A549 (cell line): ENCODE results near the gene CBFA2T3. TPM values are rescaled to one million over a fixed set of nuclear protein-coding genes. Genes with fewer than 3 reads are reported as not detected.
A peak's percentile ranks its signal among the peaks of the same experiment; 100 is the strongest.

ENCODE experiments used
- ATAC-seq, 2 experiments: fragments of 200-7000 bp in 1 of 2; fragments of >200 bp in 1 of 2; cut with Nextera tagmentation in 1 of 2; cut with Tn5 transposase in 1 of 2; 3 replicates each; pipeline versions ENCODE4 v1.8.0 to v1.9.1; 2018 to 2020; ENCODE audit warnings: mild to moderate bottlenecking in 1 of 2, moderate library complexity in 1 of 2
- CTCF ChIA-PET: fragments of 300-600 bp; sonication (Branson Sonifier 250); formaldehyde crosslinking; extraction: SDS; loops from one replicate; lab custom pipeline; 2021; ENCODE audit warnings: antibody characterized with exemption, inconsistent platforms; lab: Yijun Ruan, JAX
- POLR2A ChIA-PET: fragments of 350-600 bp; formaldehyde crosslinking; extraction: SDS; loops from one replicate; lab custom pipeline; 2021; ENCODE audit warnings: antibody characterized with exemption, inconsistent platforms; lab: Yijun Ruan, JAX
- DNase-seq, 2 experiments: peaks; one replicate each; pipeline versions ENCODE4 v3.0.0 to v3.0.0-alpha.2; 2011 to 2016; ENCODE audit warnings: low read depth in 1 of 2, low spot score in 1 of 2
- FAIRE-seq: peaks from 2 replicates; lab custom pipeline; 2011; peaks lifted over from hg19 to GRCh38; lab: Jason Lieb, UNC
- H3K27ac ChIP-seq, 2 experiments: fragments of >200 bp; sonication (Bioruptor Twin); formaldehyde crosslinking; 3 replicates each; pipeline ENCODE4 v1.5.1; 2016 to 2017
- H3K4me1 ChIP-seq: fragments of >200 bp; sonication (Bioruptor Twin); formaldehyde crosslinking; 3 replicates; pipeline ENCODE4 v1.6.1; 2016
- H3K4me2 ChIP-seq: fragments of >200 bp; sonication (Bioruptor Twin); formaldehyde crosslinking; 3 replicates; pipeline ENCODE4 v1.6.1; 2016
- H3K4me3 ChIP-seq: fragments of >200 bp; sonication (Bioruptor Twin); formaldehyde crosslinking; 3 replicates; pipeline ENCODE4 v1.5.1; 2016
- H3K9me3 ChIP-seq: fragments of >200 bp; sonication (Bioruptor Twin); formaldehyde crosslinking; 3 replicates; pipeline ENCODE4 v1.6.1; 2016
- BHLHE40 ChIP-seq: IDR thresholded peaks from 2 replicates; pipeline ENCODE4 v1.6.1; 2012; ENCODE audit warnings: low read depth, low read length, inconsistent platforms
- CEBPB ChIP-seq, 2 experiments: fragments of >200 bp in 1 of 2; sonication (Bioruptor Twin) in 1 of 2; formaldehyde crosslinking in 1 of 2; IDR thresholded peaks; 2 replicates each; pipeline ENCODE4 v1.6.1; 2012 to 2016
- CHD2 ChIP-seq: fragments of 150-350 bp; IDR thresholded peaks from 2 replicates; pipeline ENCODE4 v1.6.1; 2014; ENCODE audit warnings: low read length; ENCODE audit not compliant: partially characterized antibody
- EHF ChIP-seq: fragments of 250-450 bp; sonication (Bioruptor Pico); IDR thresholded peaks from 2 replicates; pipeline ENCODE4 v1.5.0; 2020; ENCODE audit warnings: mild to moderate bottlenecking
- HES2 ChIP-seq: fragments of >200 bp; sonication (Bioruptor Twin); formaldehyde crosslinking; IDR thresholded peaks from 2 replicates; pipeline ENCODE4 v1.6.1; 2016
- HOXB13 ChIP-seq: fragments of 250-450 bp; sonication (Bioruptor Pico); IDR thresholded peaks from 2 replicates; pipeline ENCODE4 v1.5.0; 2020; ENCODE audit warnings: low read depth, mild to moderate bottlenecking, moderate library complexity
- KDM5A ChIP-seq: fragments of 200-600 bp; sonication (generic); IDR thresholded peaks from 2 replicates; pipeline ENCODE4 v1.6.1; 2016; ENCODE audit warnings: antibody characterized with exemption, mild to moderate bottlenecking
- MAX ChIP-seq: IDR thresholded peaks from 2 replicates; pipeline ENCODE4 v1.6.1; 2012
- MAZ ChIP-seq: fragments of 150-350 bp; IDR thresholded peaks from 2 replicates; pipeline ENCODE4 v1.6.1; 2014; ENCODE audit warnings: antibody characterized with exemption, low read depth, low read length, borderline replicate concordance
- NR3C1 ChIP-seq: fragments of >200 bp; sonication (Bioruptor Twin); formaldehyde crosslinking; IDR thresholded peaks from 3 replicates; pipeline ENCODE4 v1.6.1; 2017
- PHF8 ChIP-seq: fragments of 200-600 bp; sonication (generic); IDR thresholded peaks from 2 replicates; pipeline ENCODE4 v1.6.1; 2016; ENCODE audit warnings: low read depth, mild to moderate bottlenecking, antibody characterized with exemption, moderate library complexity, borderline replicate concordance
- POLR2AphosphoS2 ChIP-seq: conservative IDR thresholded peaks from 2 replicates; pipeline ENCODE4 v1.6.1; 2012; ENCODE audit warnings: low read length, improper control_type of control experiment, inconsistent platforms
- RARB ChIP-seq: fragments of 250-450 bp; sonication (Bioruptor Pico); IDR thresholded peaks from 2 replicates; pipeline ENCODE4 v1.8.0; 2021; ENCODE audit warnings: mild to moderate bottlenecking, moderate library complexity
- RFX5 ChIP-seq: fragments of 450-650 bp; IDR thresholded peaks from 2 replicates; pipeline ENCODE4 v1.7.1; 2014; ENCODE audit warnings: antibody characterized with exemption, mild to moderate bottlenecking, moderate library complexity
- RNF2 ChIP-seq: fragments of 200-600 bp; sonication (generic); IDR thresholded peaks from 2 replicates; pipeline ENCODE4 v1.6.1; 2016; ENCODE audit warnings: low read depth, mild to moderate bottlenecking, antibody characterized with exemption, moderate library complexity, borderline replicate concordance
- SREBF2 ChIP-seq: fragments of 450-650 bp; IDR thresholded peaks from 2 replicates; pipeline ENCODE4 v1.6.1; 2014; ENCODE audit warnings: mild to moderate bottlenecking, moderate library complexity
- TP53 ChIP-seq: fragments of 250-450 bp; sonication (Bioruptor Pico); IDR thresholded peaks from 2 replicates; pipeline ENCODE4 v1.5.0; 2021; ENCODE audit warnings: mild to moderate bottlenecking, moderate library complexity
- ZNF302 ChIP-seq: fragments of 250-450 bp; sonication (Bioruptor Pico); IDR thresholded peaks from 2 replicates; pipeline ENCODE4 v1.9.0; 2021; ENCODE audit warnings: inconsistent platforms, mild to moderate bottlenecking, moderate library complexity
- ZSCAN20 ChIP-seq: fragments of 250-450 bp; sonication (Bioruptor Pico); IDR thresholded peaks from 2 replicates; pipeline ENCODE4 v1.8.0; 2022; ENCODE audit warnings: mild to moderate bottlenecking, moderate library complexity
- WGBS: methylation state at CpG from one replicate; pipeline ENCODE4 v1.1.6; 2017; ENCODE audit errors: missing lambda C conversion rate; 5-methylcytosine and 5-hydroxymethylcytosine counted together
- polyA plus RNA-seq, 4 experiments: library from polyadenylated mRNA; depleted of rRNA in 3 of 4; stranded (reverse); fragments of >200 nt; fragmentation: RNase III in 1 of 4; extraction: RNeasy Plus Mini Kit Qiagen cat#74134 plus additional on column Dnase treatment in 1 of 4; gene quantifications; 2 replicates in 3 of 4; 3 replicates in 1 of 4; pipeline ENCODE4 v1.2.3, GENCODE V29; 2011 to 2017
- TF ChIP-seq, protein P1 (sequence below): fragments of >200 bp; sonication (Bioruptor Twin); formaldehyde crosslinking; IDR thresholded peaks from 3 replicates; pipeline ENCODE4 v1.6.1; 2016

CBFA2T3 gene
- polyA plus RNA-seq, 2 of the 4 experiments (the other 2 are of a cell fraction) = 0.08 TPM; not detected in 1

DNA sequence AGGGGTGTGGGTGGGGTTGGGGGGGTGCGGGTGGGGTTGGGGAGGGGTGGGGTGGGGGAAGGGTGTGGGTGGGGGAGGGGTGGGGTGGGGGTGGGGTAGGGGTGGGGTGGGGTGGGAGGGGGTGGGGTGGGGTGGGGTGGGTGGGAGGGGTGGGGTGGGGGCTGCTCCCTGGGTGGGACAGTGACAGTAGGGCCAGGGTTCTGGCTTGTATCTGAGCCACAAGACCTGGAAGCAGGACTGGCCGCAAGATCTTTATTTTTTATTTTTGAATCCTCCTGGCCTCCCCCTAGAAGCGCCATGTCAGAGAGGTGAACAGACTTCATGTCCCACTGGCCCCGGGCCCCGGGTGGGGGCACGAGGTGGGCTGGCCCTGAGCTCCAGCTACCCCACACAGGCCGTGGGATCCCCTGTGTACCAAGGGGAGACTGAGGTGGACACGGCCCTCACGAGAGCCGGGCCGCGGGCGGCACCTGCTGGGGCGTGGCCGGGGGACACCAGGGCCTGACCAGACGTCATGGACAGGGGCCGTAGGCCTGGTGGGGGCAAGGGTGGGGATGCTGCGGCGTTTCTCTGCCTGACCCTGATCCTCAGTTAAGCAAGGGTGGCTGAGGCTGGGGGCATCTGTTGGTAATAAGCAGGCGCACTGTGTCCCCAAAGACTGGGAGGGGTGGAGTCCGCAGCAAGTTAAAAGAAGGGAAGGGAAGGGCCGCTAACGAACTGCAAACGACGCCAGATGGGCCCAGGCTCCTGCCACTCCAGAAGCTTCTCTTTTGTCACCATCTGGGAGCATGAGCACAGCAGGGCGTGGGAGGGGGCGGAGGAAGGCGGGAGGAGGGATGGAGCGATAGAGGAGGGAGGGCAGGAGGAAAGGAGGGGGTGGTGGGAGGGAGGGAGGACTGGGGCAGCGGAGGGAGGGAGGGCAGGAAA, 88.3 kb downstream of the CBFA2T3 start:
- ChIA-PET CTCF (interaction anchor here (0.6 to 1.7 kb wide), 2 partner anchors 31 to 52 kb away, joined by 3 to 12 read pairs; no protein-coding TSS in a partner anchor), POLR2A (interaction anchor here (0.9 kb wide), 1 partner anchor 32 kb away, joined by 4 read pairs; the partner anchor contains the start of genes GALNS and TRAPPC2L)
- Histone ChIP-seq H3K9me3 (no peaks in the 10 kb centered on the region), H3K27ac (peak overlapping the region in 1 of 2 experiments; percentile 60; a peak in 2 of 6 replicates), H3K4me1 (peaks cover 3% of the 10 kb centered on the region; the same call in 2 of the 3 replicates), H3K4me3 (no peak overlapping the region), H3K4me2 (no peak overlapping the region)
- FAIRE-seq (no peak), DNase-seq (no peak), ATAC-seq (peak in 1 of 2 experiments; percentile 9; a peak in 2 of 6 replicates)
- no peak for TF ChIP-seq RFX5
- TF ChIP-seq NR3C1 = no peak
- no peak for TF ChIP-seq ZSCAN20 (CRISPR knock-in tag)
- no peak for TF ChIP-seq CHD2
- no peak for TF ChIP-seq TP53
- no peak for TF ChIP-seq HES2
- TF ChIP-seq SREBF2 = no peak
- TF ChIP-seq MAX = no peak
- TF ChIP-seq HOXB13 = no peak
- no peak for TF ChIP-seq MAZ
- TF ChIP-seq ZNF302 (CRISPR knock-in tag) = no peak
- no peak for TF ChIP-seq EHF (CRISPR knock-in tag)
- WGBS = 61% methylated on average over 15 of the region's 30 CpGs

DNA sequence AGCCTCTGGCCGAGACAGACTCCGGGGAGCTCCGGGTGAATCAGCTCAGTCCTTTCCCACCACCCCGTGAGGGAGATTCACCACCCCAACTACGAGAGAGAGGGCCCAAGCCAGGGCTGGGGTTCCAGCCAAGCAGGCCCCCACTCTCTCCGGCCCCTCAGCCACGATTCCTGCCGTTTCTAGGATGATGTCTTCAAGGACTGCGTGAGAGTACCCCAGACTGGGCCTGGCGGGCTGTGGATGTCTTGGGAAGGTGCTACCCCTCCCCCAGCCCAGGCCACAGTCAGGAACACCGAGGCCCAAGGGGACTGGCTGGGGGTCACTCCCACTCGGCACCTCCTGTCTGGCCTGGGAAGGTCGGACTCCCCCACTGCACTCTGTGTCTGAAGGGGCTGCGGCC, 89.0 kb downstream of the CBFA2T3 start:
- DNase-seq (no peak), ATAC-seq (peak in 1 of 2 experiments; percentile 9; a peak in 3 of 6 replicates), FAIRE-seq (no peak)
- peak overlapping the region in 1 of 2 experiments; percentile 60; a peak in 2 of 6 replicates for H3K27ac ChIP-seq
- POLR2A ChIA-PET = interaction anchor here (0.9 kb wide), 1 partner anchor 31 kb away, joined by 4 read pairs; the partner anchor contains the start of genes GALNS and TRAPPC2L
- H3K4me1 ChIP-seq = peaks cover 3% of the 10 kb centered on the region; the same call in 2 of the 3 replicates
- no peak overlapping the region for H3K4me2 ChIP-seq
- CTCF ChIA-PET = interaction anchor here (1.7 kb wide), 1 partner anchor 30 kb away, joined by 12 read pairs; no protein-coding TSS in a partner anchor
- 59% methylated on average over 11 of the region's 14 CpGs for WGBS
- no peaks in the 10 kb centered on the region for H3K9me3 ChIP-seq
- no peak overlapping the region for H3K4me3 ChIP-seq
- TF ChIP-seq RNF2 = no peak
- no peak for TF ChIP-seq KDM5A
- no peak for TF ChIP-seq BHLHE40
- no peak for TF ChIP-seq PHF8
- TF ChIP-seq RARB (CRISPR knock-in tag) = no peak
- TF ChIP-seq, protein P1, sequence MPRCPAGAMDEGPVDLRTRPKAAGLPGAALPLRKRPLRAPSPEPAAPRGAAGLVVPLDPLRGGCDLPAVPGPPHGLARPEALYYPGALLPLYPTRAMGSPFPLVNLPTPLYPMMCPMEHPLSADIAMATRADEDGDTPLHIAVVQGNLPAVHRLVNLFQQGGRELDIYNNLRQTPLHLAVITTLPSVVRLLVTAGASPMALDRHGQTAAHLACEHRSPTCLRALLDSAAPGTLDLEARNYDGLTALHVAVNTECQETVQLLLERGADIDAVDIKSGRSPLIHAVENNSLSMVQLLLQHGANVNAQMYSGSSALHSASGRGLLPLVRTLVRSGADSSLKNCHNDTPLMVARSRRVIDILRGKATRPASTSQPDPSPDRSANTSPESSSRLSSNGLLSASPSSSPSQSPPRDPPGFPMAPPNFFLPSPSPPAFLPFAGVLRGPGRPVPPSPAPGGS = no peak
- no peak for TF ChIP-seq CEBPB (IDR thresholded peaks at IDR 0.05)

DNA sequence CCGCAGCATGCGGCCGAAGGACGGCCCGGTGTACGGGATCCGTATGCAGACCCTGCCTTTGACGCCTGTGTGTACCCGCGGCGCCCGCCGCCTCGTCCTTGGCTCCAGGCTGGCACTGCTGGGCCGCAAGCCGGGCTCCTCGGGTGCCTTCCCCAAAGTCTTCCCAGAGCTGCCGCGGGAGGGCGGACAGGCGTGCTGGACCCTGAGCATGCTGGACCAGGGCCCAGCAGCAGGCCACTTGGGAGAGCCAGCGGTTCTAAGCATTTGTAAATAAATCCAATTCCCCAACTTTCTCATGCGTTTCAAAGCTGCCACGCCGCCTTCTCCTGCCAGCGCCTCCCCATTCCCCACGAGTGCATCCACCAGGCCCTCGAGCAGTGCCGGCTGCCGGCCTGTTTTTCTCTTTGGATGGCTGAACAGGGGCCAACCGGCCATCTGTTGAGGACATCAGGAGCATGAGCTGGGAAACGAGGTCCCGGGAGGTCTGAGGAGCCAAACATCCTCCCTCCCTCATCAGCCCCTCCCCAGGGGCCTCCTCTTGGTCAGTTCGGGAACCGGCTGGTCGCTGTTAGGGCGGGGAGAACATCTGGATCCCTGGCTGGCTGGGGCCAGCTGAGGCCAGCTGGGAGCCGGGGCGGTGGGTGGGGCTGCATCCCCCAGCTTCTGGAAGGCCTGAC, 90.0 kb downstream of the CBFA2T3 start:
- ChIA-PET POLR2A (no interaction called here), CTCF (interaction anchor here (1.7 kb wide), 1 partner anchor 29 kb away, joined by 12 read pairs; no protein-coding TSS in a partner anchor)
- H3K4me2 ChIP-seq = no peak overlapping the region
- no peak overlapping the region for H3K4me3 ChIP-seq
- no peak for TF ChIP-seq POLR2AphosphoS2
- FAIRE-seq (no peak), ATAC-seq (no peak; a peak in 1 of 6 replicates), DNase-seq (no peak)
- H3K9me3 ChIP-seq = no peaks in the 10 kb centered on the region
- H3K4me1 ChIP-seq = peaks cover 10% of the 10 kb centered on the region; the same call in 2 of the 3 replicates
- 94% methylated on average over 39 of the region's 39 CpGs for WGBS
- H3K27ac ChIP-seq = no peak overlapping the region
